Smooth muscle cell (in vitro differentiated cells): ENCODE data around the gene UIMC1. TPM values are rescaled to one million over a fixed set of nuclear protein-coding genes. Genes with fewer than 3 reads are reported as not detected.

Source experiments
- DNase-seq: peaks from one replicate; lab custom pipeline; 2025; ENCODE audit not compliant: unreplicated experiment; lab: John Stamatoyannopoulos, UW
- H2AFZ ChIP-seq: fragments of 200-600 bp; sonication (generic); 2 replicates; pipeline ENCODE4 v1.6.0; 2016; ENCODE audit warnings: antibody characterized with exemption, low read depth, mild to moderate bottlenecking
- H3F3A ChIP-seq: fragments of 200-600 bp; sonication (generic); 2 replicates; pipeline ENCODE4 v1.6.0; 2017; ENCODE audit warnings: antibody characterized with exemption, low read depth
- H3K27ac ChIP-seq: fragments of 200-600 bp; sonication (generic); 2 replicates; pipeline ENCODE4 v1.5.1; 2016; ENCODE audit warnings: low read depth, mild to moderate bottlenecking
- H3K27me3 ChIP-seq: fragments of 200-600 bp; sonication (generic); 2 replicates; pipeline ENCODE4 v1.6.1; 2016; ENCODE audit warnings: low read depth, mild to moderate bottlenecking
- H3K36me3 ChIP-seq: fragments of 200-600 bp; sonication (generic); 2 replicates; pipeline ENCODE4 v1.5.1; 2016; ENCODE audit warnings: low read depth
- H3K4me1 ChIP-seq: fragments of 200-600 bp; sonication (generic); 2 replicates; pipeline ENCODE4 v1.5.1; 2016; ENCODE audit warnings: low read depth
- H3K4me2 ChIP-seq: fragments of 200-600 bp; sonication (generic); 2 replicates; pipeline ENCODE4 v1.6.0; 2016; ENCODE audit warnings: mild to moderate bottlenecking
- H3K4me3 ChIP-seq: fragments of 200-600 bp; sonication (generic); 2 replicates; pipeline ENCODE4 v1.5.1; 2016; ENCODE audit warnings: mild to moderate bottlenecking
- H3K79me2 ChIP-seq: fragments of 200-600 bp; sonication (generic); 2 replicates; pipeline ENCODE4 v1.6.0; 2016; ENCODE audit warnings: low read depth, mild to moderate bottlenecking
- H3K9ac ChIP-seq: fragments of 200-600 bp; sonication (generic); 2 replicates; pipeline ENCODE4 v1.6.0; 2016; ENCODE audit warnings: low read depth
- H3K9me3 ChIP-seq: fragments of 200-600 bp; sonication (generic); replicated peaks from 2 replicates; pipeline ENCODE4 v1.5.1; 2016; ENCODE audit warnings: low read depth
- H4K20me1 ChIP-seq: fragments of 200-600 bp; sonication (generic); 2 replicates; pipeline ENCODE4 v1.6.0; 2016; ENCODE audit warnings: low read depth
- WGBS: methylation state at CpG from one replicate; pipeline ENCODE4 v1.1.7; 2016; ENCODE audit warnings: low lambda C conversion rate; 5-methylcytosine and 5-hydroxymethylcytosine counted together
- polyA plus RNA-seq: library from polyadenylated mRNA; unstranded; fragments of >200 nt; fragmentation: Nextera tagmentation; extraction: Ambion mirVana; gene quantifications from 2 replicates; pipeline ENCODE4 v1.2.1, GENCODE V29; 2016
- total RNA-seq: library from RNA; depleted of rRNA; stranded (reverse); fragments of >200 nt; gene quantifications from 2 replicates; pipeline ENCODE4 v1.2.3, GENCODE V29; 2014
- TF ChIP-seq, protein P1 (sequence below): fragments of 200-600 bp; sonication (generic); IDR thresholded peaks from 2 replicates; pipeline ENCODE4 v1.5.1; 2017; ENCODE audit warnings: borderline replicate concordance, mild to moderate bottlenecking, antibody characterized with exemption; ENCODE audit not compliant: insufficient read depth, poor library complexity, severe bottlenecking

UIMC1 gene
- total and polyA plus RNA-seq, 2 experiments from 2014 or later = 12.1 to 19.9 TPM

GRCh38 chr5:176918613-176919012 lies 88.0 kb downstream of the UIMC1 start:
- Histone ChIP-seq H3K4me2 (no peak overlapping the region), H3K79me2 (no peaks in the 10 kb centered on the region), H4K20me1 (peaks cover 96% of the 10 kb centered on the region), H3F3A (no peaks in the 10 kb centered on the region), H3K27me3 (no peaks in the 10 kb centered on the region), H3K9ac (no peak overlapping the region), H3K4me1 (peaks cover 18% of the 10 kb centered on the region), H2AFZ (no peak overlapping the region), H3K9me3 (no peaks in the 10 kb centered on the region), H3K4me3 (no peak overlapping the region), H3K27ac (no peak overlapping the region), H3K36me3 (no peaks in the 10 kb centered on the region)
- WGBS = 95% methylated on average over 6 of the region's 6 CpGs
- TF ChIP-seq, protein P1, sequence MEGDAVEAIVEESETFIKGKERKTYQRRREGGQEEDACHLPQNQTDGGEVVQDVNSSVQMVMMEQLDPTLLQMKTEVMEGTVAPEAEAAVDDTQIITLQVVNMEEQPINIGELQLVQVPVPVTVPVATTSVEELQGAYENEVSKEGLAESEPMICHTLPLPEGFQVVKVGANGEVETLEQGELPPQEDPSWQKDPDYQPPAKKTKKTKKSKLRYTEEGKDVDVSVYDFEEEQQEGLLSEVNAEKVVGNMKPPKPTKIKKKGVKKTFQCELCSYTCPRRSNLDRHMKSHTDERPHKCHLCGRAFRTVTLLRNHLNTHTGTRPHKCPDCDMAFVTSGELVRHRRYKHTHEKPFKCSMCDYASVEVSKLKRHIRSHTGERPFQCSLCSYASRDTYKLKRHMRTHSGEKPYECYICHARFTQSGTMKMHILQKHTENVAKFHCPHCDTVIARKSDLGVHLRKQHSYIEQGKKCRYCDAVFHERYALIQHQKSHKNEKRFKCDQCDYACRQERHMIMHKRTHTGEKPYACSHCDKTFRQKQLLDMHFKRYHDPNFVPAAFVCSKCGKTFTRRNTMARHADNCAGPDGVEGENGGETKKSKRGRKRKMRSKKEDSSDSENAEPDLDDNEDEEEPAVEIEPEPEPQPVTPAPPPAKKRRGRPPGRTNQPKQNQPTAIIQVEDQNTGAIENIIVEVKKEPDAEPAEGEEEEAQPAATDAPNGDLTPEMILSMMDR = no peak
- no peak for DNase-seq

DNA sequence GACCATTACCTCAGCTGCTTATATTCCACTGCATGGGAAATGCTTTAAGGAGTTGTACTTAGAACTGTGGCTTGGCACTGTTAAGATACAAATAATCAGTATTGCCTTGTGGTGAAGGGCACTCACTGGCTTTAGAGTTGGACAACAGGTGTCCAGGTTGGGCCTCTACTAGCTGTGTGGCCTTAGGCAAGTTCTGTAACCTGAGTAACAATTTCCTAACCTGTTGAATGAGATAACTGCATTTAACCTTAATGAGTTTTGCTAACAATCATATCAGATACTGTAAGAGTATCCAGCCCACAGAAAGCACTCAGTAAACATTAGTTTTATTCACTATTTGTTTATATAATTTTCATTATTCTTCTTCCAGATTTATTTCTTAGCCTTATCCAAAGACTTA lies 90.2 kb downstream of the UIMC1 start:
- Histone ChIP-seq H3K9me3 (no peaks in the 10 kb centered on the region), H3K9ac (no peak overlapping the region), H3K4me1 (peaks cover 2% of the 10 kb centered on the region), H3K4me2 (no peak overlapping the region), H3K27me3 (no peaks in the 10 kb centered on the region), H3K4me3 (no peak overlapping the region), H3K27ac (no peak overlapping the region), H3K79me2 (no peaks in the 10 kb centered on the region), H3F3A (no peaks in the 10 kb centered on the region), H3K36me3 (no peaks in the 10 kb centered on the region), H4K20me1 (peaks cover 95% of the 10 kb centered on the region), H2AFZ (no peak overlapping the region)
- TF ChIP-seq, protein P1 = no peak
- DNase-seq = no peak

- TF ChIP-seq, protein P1 = no peak
- H3F3A ChIP-seq = no peaks in the 10 kb centered on the region
- H3K4me1 ChIP-seq = no peaks in the 10 kb centered on the region
- no peaks in the 10 kb centered on the region for H3K79me2 ChIP-seq
- no peak overlapping the region for H3K4me3 ChIP-seq
- DNase-seq = no peak
- no peak overlapping the region for H2AFZ ChIP-seq
- no peaks in the 10 kb centered on the region for H3K27me3 ChIP-seq
- no peaks in the 10 kb centered on the region for H3K36me3 ChIP-seq
- H3K27ac ChIP-seq = no peak overlapping the region
- WGBS = 74% methylated on average over 2 of the region's 2 CpGs
- H3K9ac ChIP-seq = no peak overlapping the region
- H4K20me1 ChIP-seq = peaks cover 94% of the 10 kb centered on the region
- H3K4me2 ChIP-seq = no peak overlapping the region
- no peaks in the 10 kb centered on the region for H3K9me3 ChIP-seq
These were observed 90.7 kb downstream of the UIMC1 start for GRCh38 chr5:176915906-176916305.

- no peak overlapping the region for H3K9ac ChIP-seq
- no peaks in the 10 kb centered on the region for H3K4me1 ChIP-seq
- H3K9me3 ChIP-seq = no peaks in the 10 kb centered on the region
- DNase-seq = no peak
- H2AFZ ChIP-seq = no peak overlapping the region
- H3F3A ChIP-seq = no peaks in the 10 kb centered on the region
- H3K27me3 ChIP-seq = no peaks in the 10 kb centered on the region
- no peaks in the 10 kb centered on the region for H3K79me2 ChIP-seq
- H3K36me3 ChIP-seq = peaks cover 7% of the 10 kb centered on the region
- no peak overlapping the region for H3K4me2 ChIP-seq
- H4K20me1 ChIP-seq = peaks cover 81% of the 10 kb centered on the region
- H3K27ac ChIP-seq = no peak overlapping the region
- TF ChIP-seq, protein P1 = no peak
- 21% methylated on average over 2 of the region's 2 CpGs for WGBS
- H3K4me3 ChIP-seq = no peak overlapping the region
These were observed 94.5 kb downstream of the UIMC1 start for GRCh38 chr5:176912115-176912514.
